HepG2 (cell line): ENCODE measurements around the gene SRF. TPM values are rescaled to one million over a fixed set of nuclear protein-coding genes. Genes with fewer than 3 reads are reported as not detected.

Source experiments
- EEA1 ChIP-seq: sonication (generic); formaldehyde crosslinking; IDR thresholded peaks from 2 replicates; pipeline ENCODE4 v1.5.1; 2020; ENCODE audit warnings: mild to moderate bottlenecking, missing genetic modification reagents, borderline replicate concordance
- HCFC1 ChIP-seq: fragments of 150-350 bp; IDR thresholded peaks from 2 replicates; pipeline ENCODE4 v1.6.1; 2014; ENCODE audit warnings: low read depth, low read length
- HIVEP1 ChIP-seq: sonication (generic); formaldehyde crosslinking; IDR thresholded peaks from 2 replicates; pipeline ENCODE4 v1.4.0; 2020; ENCODE audit warnings: mild to moderate bottlenecking, missing genetic modification reagents
- HOXA5 ChIP-seq: sonication (generic); formaldehyde crosslinking; IDR thresholded peaks from 2 replicates; pipeline ENCODE4 v1.4.0; 2020; ENCODE audit warnings: missing genetic modification reagents
- KLF12 ChIP-seq: sonication (generic); formaldehyde crosslinking; IDR thresholded peaks from 2 replicates; pipeline ENCODE4 v1.4.0; 2020; ENCODE audit warnings: missing genetic modification reagents, borderline replicate concordance
- MED8 ChIP-seq: sonication (generic); formaldehyde crosslinking; IDR thresholded peaks from 2 replicates; pipeline ENCODE4 v1.8.1; 2023; ENCODE audit warnings: mild to moderate bottlenecking, missing genetic modification reagents; ENCODE audit not compliant: insufficient replicate concordance
- NPAS2 ChIP-seq: sonication (generic); formaldehyde crosslinking; IDR thresholded peaks from 2 replicates; pipeline ENCODE4 v1.8.0; 2022; ENCODE audit warnings: mild to moderate bottlenecking, missing genetic modification reagents, borderline replicate concordance
- POLR2G ChIP-seq: fragments of 200-400 bp; formaldehyde crosslinking; IDR thresholded peaks from 2 replicates; pipeline ENCODE4 v1.6.1; 2018; ENCODE audit warnings: mild to moderate bottlenecking, low read depth, low read length, moderate library complexity
- SMAD9 ChIP-seq: sonication (generic); formaldehyde crosslinking; IDR thresholded peaks from 2 replicates; pipeline ENCODE4 v1.5.1; 2020; ENCODE audit warnings: mild to moderate bottlenecking, missing genetic modification reagents
- SMARCC2 ChIP-seq: fragments of 450-650 bp; IDR thresholded peaks from 2 replicates; pipeline ENCODE4 v1.6.1; 2017; ENCODE audit warnings: antibody characterized with exemption, mild to moderate bottlenecking
- SP4 ChIP-seq: sonication (generic); formaldehyde crosslinking; IDR thresholded peaks from 2 replicates; pipeline ENCODE4 v1.8.1; 2023; ENCODE audit warnings: mild to moderate bottlenecking, missing genetic modification reagents
- TBP ChIP-seq: sonication (generic); formaldehyde crosslinking; IDR thresholded peaks from 2 replicates; pipeline ENCODE4 v1.5.0; 2020; ENCODE audit warnings: missing genetic modification reagents
- ZFP37 ChIP-seq: sonication (generic); formaldehyde crosslinking; IDR thresholded peaks from 2 replicates; pipeline ENCODE4 v1.4.0; 2020; ENCODE audit warnings: missing genetic modification reagents, borderline replicate concordance
- ZFY ChIP-seq: sonication (generic); formaldehyde crosslinking; IDR thresholded peaks from 2 replicates; pipeline ENCODE4 v1.4.0; 2020; ENCODE audit warnings: missing genetic modification reagents
- ZNF883 ChIP-seq: sonication (generic); formaldehyde crosslinking; IDR thresholded peaks from 2 replicates; pipeline ENCODE4 v1.5.1; 2020; ENCODE audit warnings: mild to moderate bottlenecking, missing genetic modification reagents; ENCODE audit errors: not compliant biosample characterization
- ZNF891 ChIP-seq: sonication (generic); formaldehyde crosslinking; IDR thresholded peaks from 2 replicates; pipeline ENCODE4 v1.5.0; 2020; ENCODE audit warnings: mild to moderate bottlenecking, missing genetic modification reagents
- polyA plus RNA-seq, 8 experiments: library from polyadenylated mRNA; depleted of rRNA in 3 of 8; stranded (reverse) in 7 of 8; unstranded in 1 of 8; fragments of >200 nt; fragmentation: Illumina TruSeq in 4 of 8; extraction: Trizol in 4 of 8; gene quantifications; 2 replicates each; pipeline versions ENCODE4 v1.2.1 to v1.2.3, GENCODE V29; 2011 to 2016; ENCODE audit warnings: low read depth in 4 of 8, missing spikeins in 1 of 8, mixed read lengths in 1 of 8; ENCODE audit not compliant: insufficient read depth in 1 of 8
- total RNA-seq, 5 experiments: library from RNA; depleted of rRNA; stranded (reverse); fragments of >200 nt; fragmentation: Illumina TruSeq; extraction: Trizol; gene quantifications; 2 replicates each; pipeline ENCODE4 v1.2.3, GENCODE V29; 2016; ENCODE audit warnings: low read depth in 1 of 5
- TF ChIP-seq, protein P1 (sequence below): conservative IDR thresholded peaks from 2 replicates; pipeline ENCODE4 v1.6.1; 2018; ENCODE audit warnings: missing genetic modification reagents
- TF ChIP-seq, protein P2 (sequence below): sonication (generic); formaldehyde crosslinking; IDR thresholded peaks from 2 replicates; pipeline ENCODE4 v1.4.0; 2020; ENCODE audit warnings: mild to moderate bottlenecking, missing genetic modification reagents
- TF ChIP-seq, protein P3 (sequence below): IDR thresholded peaks from 2 replicates; pipeline ENCODE4 v1.6.1; 2016; ENCODE audit warnings: missing compliant biosample characterization, missing genetic modification reagents, borderline replicate concordance
- TF ChIP-seq, protein P4 (sequence below): sonication (generic); formaldehyde crosslinking; IDR thresholded peaks from 2 replicates; pipeline ENCODE4 v1.8.0; 2022; ENCODE audit warnings: mild to moderate bottlenecking, missing genetic modification reagents

The SRF gene
- total and polyA plus RNA-seq, 2 of the 13 experiments (the other 11 are each of a cell fraction or from before 2014, with no cell fraction given), result 25.5 to 44.1 TPM

DNA sequence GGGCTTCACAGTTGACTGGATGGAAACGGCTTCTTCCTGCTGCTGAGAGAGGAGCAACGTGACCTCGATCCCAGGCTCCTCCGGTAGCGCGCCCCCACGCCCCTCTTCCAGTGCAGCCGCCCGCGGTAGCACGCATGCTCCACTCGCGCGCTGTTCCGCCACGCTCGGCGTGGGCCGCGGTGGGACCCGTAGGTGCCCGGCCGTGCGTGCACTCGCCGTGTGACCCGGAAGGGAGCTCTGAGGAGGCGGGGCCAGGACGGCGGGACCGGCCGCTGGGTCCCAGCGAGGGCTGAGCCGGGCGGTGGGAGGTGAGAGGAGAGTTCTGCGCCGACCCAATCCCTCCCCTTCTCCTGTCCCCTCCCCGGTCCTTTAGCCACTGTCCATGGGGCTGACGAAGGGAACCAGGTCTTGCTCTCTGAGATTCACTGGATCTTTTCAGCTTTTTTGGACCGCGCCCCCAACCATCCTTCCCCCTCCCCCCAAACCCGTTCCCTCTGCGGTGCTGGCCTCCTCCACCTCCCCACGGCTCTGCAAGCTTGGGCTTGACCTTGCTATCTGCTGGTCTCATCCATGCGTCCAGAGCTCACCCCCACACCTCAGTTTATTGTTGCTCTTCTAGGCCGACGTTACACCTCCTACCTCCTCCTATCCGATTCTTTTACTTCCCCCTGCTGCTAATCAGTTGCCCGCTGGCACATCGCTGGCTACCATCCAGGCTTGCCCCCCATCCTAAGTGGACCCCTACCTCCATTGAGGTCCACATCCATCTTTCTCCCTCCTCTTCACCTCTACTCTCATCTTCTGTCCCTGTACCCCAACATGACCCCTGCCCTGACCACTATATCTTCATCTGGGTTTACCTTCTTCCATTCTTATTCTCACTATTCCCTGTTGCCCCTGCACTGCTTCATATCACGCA is 11.1 kb downstream of the SRF start, which contains the start of gene CUL9 (continued):
- TF ChIP-seq NPAS2 (CRISPR knock-in tag) (no peak), TBP (CRISPR knock-in tag) (no peak), POLR2G (peak; percentile 93), MED8 (CRISPR knock-in tag) (peak; percentile 70), KLF12 (CRISPR knock-in tag) (peak; percentile 46; the same call in 1 of the 2 replicates), ZNF891 (CRISPR knock-in tag) (no peak), HCFC1 (peak; percentile 31; the same call in 1 of the 2 replicates), ZFP37 (CRISPR knock-in tag) (peak; percentile 83; the same call in 1 of the 2 replicates), SMARCC2 (no peak), ZNF883 (CRISPR knock-in tag) (no peak), SMAD9 (CRISPR knock-in tag) (no peak), EEA1 (peak; percentile 80; the same call in 1 of the 2 replicates), ZFY (CRISPR knock-in tag) (peak; percentile 84), HOXA5 (CRISPR knock-in tag) (peak; percentile 82), HIVEP1 (CRISPR knock-in tag) (peak; percentile 83; the same call in 1 of the 2 replicates), SP4 (CRISPR knock-in tag) (peak; percentile 78)
- TF ChIP-seq, protein P1, sequence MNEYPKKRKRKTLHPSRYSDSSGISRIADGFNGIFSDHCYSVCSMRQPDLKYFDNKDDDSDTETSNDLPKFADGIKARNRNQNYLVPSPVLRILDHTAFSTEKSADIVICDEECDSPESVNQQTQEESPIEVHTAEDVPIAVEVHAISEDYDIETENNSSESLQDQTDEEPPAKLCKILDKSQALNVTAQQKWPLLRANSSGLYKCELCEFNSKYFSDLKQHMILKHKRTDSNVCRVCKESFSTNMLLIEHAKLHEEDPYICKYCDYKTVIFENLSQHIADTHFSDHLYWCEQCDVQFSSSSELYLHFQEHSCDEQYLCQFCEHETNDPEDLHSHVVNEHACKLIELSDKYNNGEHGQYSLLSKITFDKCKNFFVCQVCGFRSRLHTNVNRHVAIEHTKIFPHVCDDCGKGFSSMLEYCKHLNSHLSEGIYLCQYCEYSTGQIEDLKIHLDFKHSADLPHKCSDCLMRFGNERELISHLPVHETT (CRISPR knock-in tag), result peak; percentile 94
- TF ChIP-seq, protein P2, sequence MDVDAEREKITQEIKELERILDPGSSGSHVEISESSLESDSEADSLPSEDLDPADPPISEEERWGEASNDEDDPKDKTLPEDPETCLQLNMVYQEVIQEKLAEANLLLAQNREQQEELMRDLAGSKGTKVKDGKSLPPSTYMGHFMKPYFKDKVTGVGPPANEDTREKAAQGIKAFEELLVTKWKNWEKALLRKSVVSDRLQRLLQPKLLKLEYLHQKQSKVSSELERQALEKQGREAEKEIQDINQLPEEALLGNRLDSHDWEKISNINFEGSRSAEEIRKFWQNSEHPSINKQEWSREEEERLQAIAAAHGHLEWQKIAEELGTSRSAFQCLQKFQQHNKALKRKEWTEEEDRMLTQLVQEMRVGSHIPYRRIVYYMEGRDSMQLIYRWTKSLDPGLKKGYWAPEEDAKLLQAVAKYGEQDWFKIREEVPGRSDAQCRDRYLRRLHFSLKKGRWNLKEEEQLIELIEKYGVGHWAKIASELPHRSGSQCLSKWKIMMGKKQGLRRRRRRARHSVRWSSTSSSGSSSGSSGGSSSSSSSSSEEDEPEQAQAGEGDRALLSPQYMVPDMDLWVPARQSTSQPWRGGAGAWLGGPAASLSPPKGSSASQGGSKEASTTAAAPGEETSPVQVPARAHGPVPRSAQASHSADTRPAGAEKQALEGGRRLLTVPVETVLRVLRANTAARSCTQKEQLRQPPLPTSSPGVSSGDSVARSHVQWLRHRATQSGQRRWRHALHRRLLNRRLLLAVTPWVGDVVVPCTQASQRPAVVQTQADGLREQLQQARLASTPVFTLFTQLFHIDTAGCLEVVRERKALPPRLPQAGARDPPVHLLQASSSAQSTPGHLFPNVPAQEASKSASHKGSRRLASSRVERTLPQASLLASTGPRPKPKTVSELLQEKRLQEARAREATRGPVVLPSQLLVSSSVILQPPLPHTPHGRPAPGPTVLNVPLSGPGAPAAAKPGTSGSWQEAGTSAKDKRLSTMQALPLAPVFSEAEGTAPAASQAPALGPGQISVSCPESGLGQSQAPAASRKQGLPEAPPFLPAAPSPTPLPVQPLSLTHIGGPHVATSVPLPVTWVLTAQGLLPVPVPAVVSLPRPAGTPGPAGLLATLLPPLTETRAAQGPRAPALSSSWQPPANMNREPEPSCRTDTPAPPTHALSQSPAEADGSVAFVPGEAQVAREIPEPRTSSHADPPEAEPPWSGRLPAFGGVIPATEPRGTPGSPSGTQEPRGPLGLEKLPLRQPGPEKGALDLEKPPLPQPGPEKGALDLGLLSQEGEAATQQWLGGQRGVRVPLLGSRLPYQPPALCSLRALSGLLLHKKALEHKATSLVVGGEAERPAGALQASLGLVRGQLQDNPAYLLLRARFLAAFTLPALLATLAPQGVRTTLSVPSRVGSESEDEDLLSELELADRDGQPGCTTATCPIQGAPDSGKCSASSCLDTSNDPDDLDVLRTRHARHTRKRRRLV (CRISPR knock-in tag), result no peak
- TF ChIP-seq, protein P3, sequence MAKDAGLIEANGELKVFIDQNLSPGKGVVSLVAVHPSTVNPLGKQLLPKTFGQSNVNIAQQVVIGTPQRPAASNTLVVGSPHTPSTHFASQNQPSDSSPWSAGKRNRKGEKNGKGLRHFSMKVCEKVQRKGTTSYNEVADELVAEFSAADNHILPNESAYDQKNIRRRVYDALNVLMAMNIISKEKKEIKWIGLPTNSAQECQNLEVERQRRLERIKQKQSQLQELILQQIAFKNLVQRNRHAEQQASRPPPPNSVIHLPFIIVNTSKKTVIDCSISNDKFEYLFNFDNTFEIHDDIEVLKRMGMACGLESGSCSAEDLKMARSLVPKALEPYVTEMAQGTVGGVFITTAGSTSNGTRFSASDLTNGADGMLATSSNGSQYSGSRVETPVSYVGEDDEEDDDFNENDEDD, result peak; percentile 91
- TF ChIP-seq, protein P4, sequence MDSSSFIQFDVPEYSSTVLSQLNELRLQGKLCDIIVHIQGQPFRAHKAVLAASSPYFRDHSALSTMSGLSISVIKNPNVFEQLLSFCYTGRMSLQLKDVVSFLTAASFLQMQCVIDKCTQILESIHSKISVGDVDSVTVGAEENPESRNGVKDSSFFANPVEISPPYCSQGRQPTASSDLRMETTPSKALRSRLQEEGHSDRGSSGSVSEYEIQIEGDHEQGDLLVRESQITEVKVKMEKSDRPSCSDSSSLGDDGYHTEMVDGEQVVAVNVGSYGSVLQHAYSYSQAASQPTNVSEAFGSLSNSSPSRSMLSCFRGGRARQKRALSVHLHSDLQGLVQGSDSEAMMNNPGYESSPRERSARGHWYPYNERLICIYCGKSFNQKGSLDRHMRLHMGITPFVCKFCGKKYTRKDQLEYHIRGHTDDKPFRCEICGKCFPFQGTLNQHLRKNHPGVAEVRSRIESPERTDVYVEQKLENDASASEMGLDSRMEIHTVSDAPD (CRISPR knock-in tag), result peak; percentile 38; the same call in 1 of the 2 replicates
